Esophagus squamous epithelium (tissue), 4 donors: ENCODE measurements around the gene AQP9.

Experiments used
- POLR2A ChIP-seq, 4 donors: fragments of 450-650 bp; IDR thresholded peaks; one replicate each; pipeline ENCODE4 v1.6.1; 2017; ENCODE audit warnings: antibody characterized with exemption in 4 of 4, mild to moderate bottlenecking in 4 of 4, moderate library complexity in 3 of 4
- TF ChIP-seq, protein P1 (sequence below), 6 experiments: fragments of 450-650 bp in 4 of 6; fragments of 200-600 bp in 2 of 6; sonication (generic) in 2 of 6; IDR thresholded peaks; one replicate each; pipeline ENCODE4 v1.5.1; 2016 to 2019; ENCODE audit warnings: antibody characterized with exemption in 6 of 6, mild to moderate bottlenecking in 4 of 6, moderate library complexity in 4 of 6

DNA sequence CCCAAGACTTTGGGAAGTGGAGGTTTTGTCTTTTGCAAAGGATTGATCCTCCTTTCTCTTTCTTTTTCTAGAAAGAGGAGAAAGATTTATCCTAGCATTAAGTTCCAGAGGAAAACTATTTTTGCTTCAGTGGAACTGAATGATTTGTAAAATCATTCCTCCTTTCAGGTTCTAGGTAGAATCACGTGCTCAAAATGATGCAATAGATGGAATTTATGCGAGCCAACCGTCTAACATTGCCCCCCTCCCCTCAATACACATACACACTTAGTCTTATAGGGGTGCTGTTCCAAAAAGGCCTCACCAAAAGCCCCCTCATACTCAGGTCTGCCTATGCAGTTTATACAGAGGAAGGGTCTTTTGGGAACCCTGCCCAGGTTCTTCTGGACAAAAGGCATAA, 85.3 kb downstream of the AQP9 start:
- TF ChIP-seq, protein P1, sequence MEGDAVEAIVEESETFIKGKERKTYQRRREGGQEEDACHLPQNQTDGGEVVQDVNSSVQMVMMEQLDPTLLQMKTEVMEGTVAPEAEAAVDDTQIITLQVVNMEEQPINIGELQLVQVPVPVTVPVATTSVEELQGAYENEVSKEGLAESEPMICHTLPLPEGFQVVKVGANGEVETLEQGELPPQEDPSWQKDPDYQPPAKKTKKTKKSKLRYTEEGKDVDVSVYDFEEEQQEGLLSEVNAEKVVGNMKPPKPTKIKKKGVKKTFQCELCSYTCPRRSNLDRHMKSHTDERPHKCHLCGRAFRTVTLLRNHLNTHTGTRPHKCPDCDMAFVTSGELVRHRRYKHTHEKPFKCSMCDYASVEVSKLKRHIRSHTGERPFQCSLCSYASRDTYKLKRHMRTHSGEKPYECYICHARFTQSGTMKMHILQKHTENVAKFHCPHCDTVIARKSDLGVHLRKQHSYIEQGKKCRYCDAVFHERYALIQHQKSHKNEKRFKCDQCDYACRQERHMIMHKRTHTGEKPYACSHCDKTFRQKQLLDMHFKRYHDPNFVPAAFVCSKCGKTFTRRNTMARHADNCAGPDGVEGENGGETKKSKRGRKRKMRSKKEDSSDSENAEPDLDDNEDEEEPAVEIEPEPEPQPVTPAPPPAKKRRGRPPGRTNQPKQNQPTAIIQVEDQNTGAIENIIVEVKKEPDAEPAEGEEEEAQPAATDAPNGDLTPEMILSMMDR (IDR thresholded peaks at IDR 0.05), result no peak
- no peak for TF ChIP-seq POLR2A (IDR thresholded peaks at IDR 0.05)
